K562 (cell line): Measurements from ENCODE around the gene GALE. TPM values are rescaled to one million over a fixed set of nuclear protein-coding genes. Genes with fewer than 3 reads are reported as not detected.

Source experiments
- BRCA1 ChIP-seq, 2 experiments: fragments of 450-650 bp in 1 of 2; sonication (generic) in 1 of 2; formaldehyde crosslinking in 1 of 2; IDR thresholded peaks; 2 replicates each; pipeline versions ENCODE4 v1.5.0 to v1.6.1; 2017 to 2020; ENCODE audit warnings: mild to moderate bottlenecking in 1 of 2, missing genetic modification reagents in 1 of 2
- CBX2 ChIP-seq: fragments of 200-600 bp; sonication (generic); IDR thresholded peaks from one replicate; pipeline ENCODE4 v1.6.1; 2012; ENCODE audit warnings: mild to moderate bottlenecking, low read length, inconsistent platforms; ENCODE audit not compliant: insufficient read depth, poor library complexity, severe bottlenecking
- CCAR2 ChIP-seq: fragments of 200-400 bp; formaldehyde crosslinking; IDR thresholded peaks from 2 replicates; pipeline ENCODE4 v1.6.1; 2017; ENCODE audit warnings: mild to moderate bottlenecking, low read depth, low read length
- HLTF ChIP-seq: fragments of 450-650 bp; IDR thresholded peaks from 2 replicates; pipeline ENCODE4 v1.6.1; 2016
- HNRNPH1 ChIP-seq: fragments of 200-400 bp; formaldehyde crosslinking; optimal IDR thresholded peaks from 2 replicates; pipeline ENCODE3; 2017; ENCODE audit warnings: low read depth, mild to moderate bottlenecking, low read length, moderate library complexity
- L3MBTL2 ChIP-seq: fragments of 450-650 bp; IDR thresholded peaks from 2 replicates; pipeline ENCODE4 v1.6.1; 2016; ENCODE audit warnings: mild to moderate bottlenecking, moderate library complexity
- NFRKB ChIP-seq: fragments of 450-650 bp; IDR thresholded peaks from 2 replicates; pipeline ENCODE4 v1.6.1; 2016; ENCODE audit warnings: low read depth
- NR4A1 ChIP-seq, 2 experiments: fragments of 250-450 bp in 1 of 2; fragments of 450-650 bp in 1 of 2; sonication (Bioruptor Pico) in 1 of 2; IDR thresholded peaks; 2 replicates each; pipeline versions ENCODE4 v1.4.0 to v1.6.1; 2016 to 2020; ENCODE audit warnings: mild to moderate bottlenecking in 2 of 2, missing compliant biosample characterization in 1 of 2, missing genetic modification characterization in 1 of 2, moderate library complexity in 1 of 2
- POLR2G ChIP-seq: fragments of 200-400 bp; formaldehyde crosslinking; IDR thresholded peaks from 2 replicates; pipeline ENCODE4 v1.6.1; 2017; ENCODE audit warnings: low read depth, mild to moderate bottlenecking, antibody characterized with exemption, low read length, moderate library complexity
- SIN3A ChIP-seq, 2 experiments: fragments of 150-350 bp in 1 of 2; IDR thresholded peaks; 2 replicates each; pipeline ENCODE4 v1.6.1; 2011 to 2016; ENCODE audit warnings: borderline replicate concordance in 2 of 2, low read depth in 2 of 2, low read length in 2 of 2, mild to moderate bottlenecking in 2 of 2, moderate library complexity in 2 of 2; ENCODE audit not compliant: control insufficient read depth in 1 of 2
- TAF9B ChIP-seq: fragments of 450-650 bp; IDR thresholded peaks from 2 replicates; pipeline ENCODE4 v1.6.1; 2018; ENCODE audit warnings: mild to moderate bottlenecking; ENCODE audit not compliant: partially characterized antibody
- TEAD2 ChIP-seq: fragments of 450-650 bp; IDR thresholded peaks from 2 replicates; pipeline ENCODE4 v1.6.1; 2016; ENCODE audit warnings: missing genetic modification characterization, control low read depth, missing compliant biosample characterization
- ZNF134 ChIP-seq: fragments of 250-450 bp; sonication (Bioruptor Pico); conservative IDR thresholded peaks from 2 replicates; pipeline ENCODE4 v1.4.0; 2020
- ZNF274 ChIP-seq: IDR thresholded peaks from 2 replicates; pipeline ENCODE4 v1.6.1; 2011; ENCODE audit warnings: low read depth, mild to moderate bottlenecking, low read length, moderate library complexity, borderline replicate concordance
- ZNF3 ChIP-seq: fragments of 250-450 bp; sonication (Bioruptor Pico); IDR thresholded peaks from 2 replicates; pipeline ENCODE4 v1.5.0; 2021; ENCODE audit warnings: mild to moderate bottlenecking, moderate library complexity
- ZNF589 ChIP-seq: fragments of 200-800 bp; sonication (Bioruptor generic); IDR thresholded peaks from 2 replicates; pipeline ENCODE4 v1.6.1; 2016; ENCODE audit warnings: low read depth, missing genetic modification characterization, missing compliant biosample characterization
- polyA plus RNA-seq, 8 experiments: library from polyadenylated mRNA; depleted of rRNA in 4 of 8; stranded (reverse) in 5 of 8; unstranded in 3 of 8; fragments of >200 nt; fragmentation: Nextera tagmentation in 2 of 8; fragmentation: Illumina TruSeq in 1 of 8; extraction: Ambion mirVana in 2 of 8; extraction: Trizol in 1 of 8; gene quantifications; 2 replicates each; pipeline versions ENCODE4 v1.2.1 to v1.2.3, GENCODE V29; 2011 to 2014; ENCODE audit warnings: inconsistent platforms in 1 of 8, missing spikeins in 1 of 8
- total RNA-seq, 7 experiments: library from RNA; depleted of rRNA in 6 of 7; stranded (reverse); fragments of >200 nt in 6 of 7; fragmentation: Illumina TruSeq in 2 of 7; extraction: Trizol in 2 of 7; gene quantifications; 2 replicates each; pipeline versions ENCODE4 v1.2.1 to v1.2.3, GENCODE V29; 2011 to 2021; ENCODE audit warnings: low replicate concordance in 1 of 7
- TF ChIP-seq, protein P1 (sequence below): fragments of 450-650 bp; formaldehyde crosslinking; IDR thresholded peaks from 2 replicates; pipeline ENCODE4 v1.4.0; 2022; ENCODE audit warnings: mild to moderate bottlenecking, moderate library complexity
- TF ChIP-seq, protein P2 (sequence below): fragments of 450-650 bp; formaldehyde crosslinking; IDR thresholded peaks from 2 replicates; pipeline ENCODE4 v1.4.0; 2020; ENCODE audit warnings: mild to moderate bottlenecking, moderate library complexity
- TF ChIP-seq, protein P3 (sequence below), 2 experiments: fragments of 450-650 bp; conservative IDR thresholded peaks; 2 replicates each; pipeline ENCODE4 v1.6.1; 2017; ENCODE audit warnings: mild to moderate bottlenecking in 2 of 2, moderate library complexity in 2 of 2
- TF ChIP-seq, protein P4 (sequence below): sonication (generic); formaldehyde crosslinking; IDR thresholded peaks from 2 replicates; pipeline ENCODE4 v1.9.0; 2022; ENCODE audit warnings: mild to moderate bottlenecking, missing genetic modification reagents
- TF ChIP-seq, protein P5 (sequence below), 2 experiments: fragments of 450-650 bp in 1 of 2; sonication (generic) in 1 of 2; formaldehyde crosslinking in 1 of 2; IDR thresholded peaks in 1 of 2; conservative IDR thresholded peaks in 1 of 2; 2 replicates each; pipeline versions ENCODE4 v1.6.1 to v1.8.1; 2016 to 2023; ENCODE audit warnings: mild to moderate bottlenecking in 2 of 2, moderate library complexity in 2 of 2, inconsistent platforms in 1 of 2, missing genetic modification reagents in 1 of 2

The GALE gene
- total and polyA plus RNA-seq, 9 of the 15 experiments (the other 6 are each of a cell fraction or from before 2014, with no cell fraction given) = 8.4 to 139 (median 88.3) TPM

DNA sequence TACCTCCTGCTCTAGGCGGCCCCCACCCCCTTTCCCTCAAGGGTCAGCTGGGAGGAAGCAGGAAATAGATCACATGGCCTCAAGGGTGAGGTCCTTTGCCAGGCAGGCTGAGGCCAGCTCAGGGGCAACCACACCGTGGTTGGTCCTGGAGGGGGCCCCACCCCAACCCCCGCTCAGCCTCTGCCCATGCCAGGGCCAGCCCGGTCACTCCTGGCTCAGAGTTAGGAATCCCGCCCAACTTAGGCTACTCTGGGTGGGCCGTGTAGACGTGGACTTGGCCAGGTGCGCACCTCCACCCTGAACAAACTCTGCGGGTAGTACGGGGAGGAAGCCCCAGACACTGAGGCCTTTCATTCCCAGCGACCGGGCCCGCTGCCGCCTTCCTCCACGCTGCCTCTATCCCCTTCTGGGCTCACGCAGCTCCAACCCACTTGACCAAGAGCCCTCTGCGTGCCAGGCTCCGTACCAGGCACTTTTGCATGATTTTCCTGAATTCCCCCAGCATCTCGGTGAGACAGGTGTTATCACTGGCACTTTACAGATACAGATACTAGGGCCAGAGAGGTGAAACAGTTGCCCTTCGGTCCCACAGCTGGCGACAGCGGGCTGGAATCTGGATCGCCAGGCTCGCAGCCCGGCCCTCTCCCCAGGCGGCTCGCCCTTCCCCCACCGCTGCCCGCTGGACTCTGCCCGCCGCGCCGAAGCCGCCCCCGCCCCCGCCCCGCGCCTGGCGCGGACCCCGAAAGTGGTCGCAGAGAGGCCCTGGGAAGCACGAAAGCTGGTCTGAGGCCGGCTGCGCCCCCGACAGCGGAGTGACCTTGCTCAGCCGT lies 769 bp downstream of the GALE start (continued):
- no peak for TF ChIP-seq TEAD2 (tag)
- no peak for TF ChIP-seq TAF9B
- TF ChIP-seq, protein P1, sequence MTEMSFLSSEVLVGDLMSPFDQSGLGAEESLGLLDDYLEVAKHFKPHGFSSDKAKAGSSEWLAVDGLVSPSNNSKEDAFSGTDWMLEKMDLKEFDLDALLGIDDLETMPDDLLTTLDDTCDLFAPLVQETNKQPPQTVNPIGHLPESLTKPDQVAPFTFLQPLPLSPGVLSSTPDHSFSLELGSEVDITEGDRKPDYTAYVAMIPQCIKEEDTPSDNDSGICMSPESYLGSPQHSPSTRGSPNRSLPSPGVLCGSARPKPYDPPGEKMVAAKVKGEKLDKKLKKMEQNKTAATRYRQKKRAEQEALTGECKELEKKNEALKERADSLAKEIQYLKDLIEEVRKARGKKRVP = no peak
- TF ChIP-seq CBX2 = no peak
- TF ChIP-seq HNRNPH1 = no peak
- TF ChIP-seq, protein P2, sequence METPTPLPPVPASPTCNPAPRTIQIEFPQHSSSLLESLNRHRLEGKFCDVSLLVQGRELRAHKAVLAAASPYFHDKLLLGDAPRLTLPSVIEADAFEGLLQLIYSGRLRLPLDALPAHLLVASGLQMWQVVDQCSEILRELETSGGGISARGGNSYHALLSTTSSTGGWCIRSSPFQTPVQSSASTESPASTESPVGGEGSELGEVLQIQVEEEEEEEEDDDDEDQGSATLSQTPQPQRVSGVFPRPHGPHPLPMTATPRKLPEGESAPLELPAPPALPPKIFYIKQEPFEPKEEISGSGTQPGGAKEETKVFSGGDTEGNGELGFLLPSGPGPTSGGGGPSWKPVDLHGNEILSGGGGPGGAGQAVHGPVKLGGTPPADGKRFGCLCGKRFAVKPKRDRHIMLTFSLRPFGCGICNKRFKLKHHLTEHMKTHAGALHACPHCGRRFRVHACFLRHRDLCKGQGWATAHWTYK (CRISPR knock-in tag) = peak; percentile 84
- peak; percentile 85; the same call in 1 of the 2 replicates for TF ChIP-seq ZNF3 (CRISPR knock-in tag)
- TF ChIP-seq SIN3A (IDR thresholded peaks at IDR 0.05; ENCODE audit: borderline replicate concordance in 2 of 2, control insufficient read depth in 1 of 2, low read depth in 2 of 2, low read length in 2 of 2) = peak; percentile 83 to 92; a peak in 3 of 4 replicates
- TF ChIP-seq, protein P3, sequence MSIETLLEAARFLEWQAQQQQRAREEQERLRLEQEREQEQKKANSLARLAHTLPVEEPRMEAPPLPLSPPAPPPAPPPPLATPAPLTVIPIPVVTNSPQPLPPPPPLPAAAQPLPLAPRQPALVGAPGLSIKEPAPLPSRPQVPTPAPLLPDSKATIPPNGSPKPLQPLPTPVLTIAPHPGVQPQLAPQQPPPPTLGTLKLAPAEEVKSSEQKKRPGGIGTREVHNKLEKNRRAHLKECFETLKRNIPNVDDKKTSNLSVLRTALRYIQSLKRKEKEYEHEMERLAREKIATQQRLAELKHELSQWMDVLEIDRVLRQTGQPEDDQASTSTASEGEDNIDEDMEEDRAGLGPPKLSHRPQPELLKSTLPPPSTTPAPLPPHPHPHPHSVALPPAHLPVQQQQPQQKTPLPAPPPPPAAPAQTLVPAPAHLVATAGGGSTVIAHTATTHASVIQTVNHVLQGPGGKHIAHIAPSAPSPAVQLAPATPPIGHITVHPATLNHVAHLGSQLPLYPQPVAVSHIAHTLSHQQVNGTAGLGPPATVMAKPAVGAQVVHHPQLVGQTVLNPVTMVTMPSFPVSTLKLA (conservative IDR thresholded peaks at IDR 0.05) = peak; percentile 77 to 88
- TF ChIP-seq ZNF274 = no peak
- no peak for TF ChIP-seq CCAR2
- peak; percentile 71 for TF ChIP-seq L3MBTL2
- peak; percentile 62; the same call in 1 of the 2 replicates for TF ChIP-seq NR4A1 (CRISPR knock-in tag; IDR thresholded peaks at IDR 0.05)
- no peak for TF ChIP-seq NR4A1 (tag; IDR thresholded peaks at IDR 0.05)
- TF ChIP-seq ZNF134 (CRISPR knock-in tag) = 0 out of 2 replicates have a peak, but pooled peaks have one; percentile 19
- TF ChIP-seq POLR2G = peak; percentile 77
- no peak for TF ChIP-seq BRCA1 (IDR thresholded peaks at IDR 0.05)
- peak; percentile 35; the same call in 1 of the 2 replicates for TF ChIP-seq BRCA1 (CRISPR knock-in tag; IDR thresholded peaks at IDR 0.05)
- TF ChIP-seq, protein P4, sequence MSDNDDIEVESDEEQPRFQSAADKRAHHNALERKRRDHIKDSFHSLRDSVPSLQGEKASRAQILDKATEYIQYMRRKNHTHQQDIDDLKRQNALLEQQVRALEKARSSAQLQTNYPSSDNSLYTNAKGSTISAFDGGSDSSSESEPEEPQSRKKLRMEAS (CRISPR knock-in tag) = peak; percentile 45; the same call in 1 of the 2 replicates
- TF ChIP-seq NFRKB = no peak; the same call in 1 of the 2 replicates
- peak; percentile 71; the same call in 1 of the 2 replicates for TF ChIP-seq ZNF589 (CRISPR knock-in tag)
- no peak for TF ChIP-seq HLTF
- TF ChIP-seq, protein P5, sequence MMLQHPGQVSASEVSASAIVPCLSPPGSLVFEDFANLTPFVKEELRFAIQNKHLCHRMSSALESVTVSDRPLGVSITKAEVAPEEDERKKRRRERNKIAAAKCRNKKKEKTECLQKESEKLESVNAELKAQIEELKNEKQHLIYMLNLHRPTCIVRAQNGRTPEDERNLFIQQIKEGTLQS (IDR thresholded peaks at IDR 0.05) = peak; percentile 70
- TF ChIP-seq, protein P5 (CRISPR knock-in tag; conservative IDR thresholded peaks at IDR 0.05) = no peak
